ENCODE results near the gene AFF2. TPM values are rescaled to one million over a fixed set of nuclear protein-coding genes. Genes with fewer than 3 reads are reported as not detected.

AFF2 gene
- total and polyA plus RNA-seq, 2 experiments from 2014 or later: 0.31 to 0.54 TPM

DNA sequence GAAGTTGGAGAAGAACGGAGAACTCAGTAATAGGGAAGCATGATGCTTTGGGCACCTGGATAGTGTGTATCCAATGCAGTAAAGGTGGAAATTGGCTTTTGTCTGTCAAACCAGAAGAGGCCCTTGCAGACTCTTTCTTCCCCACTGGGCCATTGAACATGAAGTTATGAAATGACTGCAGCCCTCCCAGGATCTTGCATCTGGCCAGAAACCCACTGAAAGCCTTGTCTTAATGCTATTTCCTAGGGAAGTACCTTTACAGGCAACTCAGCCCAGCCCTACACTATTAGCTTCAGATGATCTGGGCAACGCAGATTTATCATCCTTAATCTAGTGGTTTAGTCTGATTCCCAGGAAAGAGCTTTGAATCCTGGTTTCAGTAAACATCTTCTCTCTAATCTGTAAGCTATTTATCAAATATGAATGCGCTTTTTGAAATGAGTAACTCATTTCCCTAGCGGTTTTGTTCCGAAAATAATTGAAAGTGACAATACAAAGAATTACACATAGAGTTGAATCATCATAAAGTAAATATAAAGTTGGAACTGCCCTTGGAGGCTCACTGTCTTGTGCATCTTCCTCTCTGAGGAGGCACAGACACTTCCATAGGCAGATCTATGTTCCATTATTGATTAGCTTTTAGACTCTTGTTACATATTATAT is 540.6 kb downstream of the AFF2 start:
- H3K27me3 ChIP-seq (replicated peaks; ENCODE audit: insufficient read depth): no peaks in the 10 kb centered on the region
- H4K20me1 ChIP-seq (ENCODE audit: insufficient read depth): no peaks in the 10 kb centered on the region
- in situ Hi-C loops (cut with MboI): no loop called here
- no peak overlapping the region for H3K9ac ChIP-seq
- WGBS, 2 experiments (ENCODE audit: low coverage in 1 of 2, low lambda C conversion rate in 2 of 2, missing lambda C conversion rate in 2 of 2): 32 to 34% methylated on average over 5 of the region's 5 CpGs
- H3K4me2 ChIP-seq (ENCODE audit: unreplicated experiment): no peak overlapping the region
- peak; percentile 26 for DNase-seq
- H3K4me1 ChIP-seq (ENCODE audit: insufficient read depth): no peaks in the 10 kb centered on the region
- no peaks in the 10 kb centered on the region for H3K9me2 ChIP-seq (ENCODE audit: insufficient read depth)
- H3F3A ChIP-seq (ENCODE audit: insufficient read depth): no peaks in the 10 kb centered on the region
- H3K9me3 ChIP-seq (ENCODE audit: low read depth): no peaks in the 10 kb centered on the region
- no peaks in the 10 kb centered on the region for H3K36me3 ChIP-seq (ENCODE audit: low read depth)
- H2AFZ ChIP-seq: no peak overlapping the region
- H3K79me2 ChIP-seq (ENCODE audit: insufficient read depth): no peaks in the 10 kb centered on the region
- TF ChIP-seq EZH2 (IDR thresholded peaks at IDR 0.05; ENCODE audit: insufficient read depth, poor library complexity, severe bottlenecking) (no peak), EZH2phosphoT487 (IDR thresholded peaks at IDR 0.05; ENCODE audit: insufficient read depth, low read depth) (no peak)
- no peak overlapping the region for H3K4me3 ChIP-seq
- H3K27ac ChIP-seq: no peak overlapping the region

DNA sequence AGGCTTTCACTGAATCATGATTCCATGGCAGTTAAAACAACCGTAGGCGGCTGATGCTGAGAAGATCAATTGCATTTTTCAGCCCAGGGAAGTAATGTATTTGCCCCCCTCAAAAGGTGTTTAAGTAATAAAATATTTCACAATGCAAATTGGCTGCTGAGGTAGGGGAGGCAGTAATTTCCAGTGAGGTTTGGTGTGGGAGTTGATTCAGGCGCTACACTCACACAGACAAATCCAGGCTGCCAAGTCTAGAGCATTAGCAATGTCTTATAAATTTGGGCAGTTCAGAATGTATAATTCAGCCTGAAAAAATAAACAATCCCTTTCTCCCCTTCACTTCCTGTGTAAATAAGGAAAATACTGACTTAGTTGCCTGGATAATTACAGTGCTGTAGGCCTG is 543.0 kb downstream of the AFF2 start:
- no peaks in the 10 kb centered on the region for H3K27me3 ChIP-seq (replicated peaks; ENCODE audit: insufficient read depth)
- no peaks in the 10 kb centered on the region for H3K79me2 ChIP-seq (ENCODE audit: insufficient read depth)
- TF ChIP-seq EZH2phosphoT487 (IDR thresholded peaks at IDR 0.05; ENCODE audit: insufficient read depth, low read depth) (no peak), EZH2 (IDR thresholded peaks at IDR 0.05; ENCODE audit: insufficient read depth, poor library complexity, severe bottlenecking) (no peak)
- no peaks in the 10 kb centered on the region for H3K9me2 ChIP-seq (ENCODE audit: insufficient read depth)
- no peak overlapping the region for H3K27ac ChIP-seq
- H3K9ac ChIP-seq: no peak overlapping the region
- H3K4me3 ChIP-seq: no peak overlapping the region
- WGBS, 2 experiments (ENCODE audit: low coverage in 1 of 2, low lambda C conversion rate in 2 of 2, missing lambda C conversion rate in 2 of 2): 61 to 74% methylated on average over 3 of the region's 3 CpGs
- H4K20me1 ChIP-seq (ENCODE audit: insufficient read depth): no peaks in the 10 kb centered on the region
- peak; percentile 5 for DNase-seq
- H3F3A ChIP-seq (ENCODE audit: insufficient read depth): no peaks in the 10 kb centered on the region
- H2AFZ ChIP-seq: no peak overlapping the region
- no peaks in the 10 kb centered on the region for H3K4me1 ChIP-seq (ENCODE audit: insufficient read depth)
- no peaks in the 10 kb centered on the region for H3K9me3 ChIP-seq (ENCODE audit: low read depth)
- H3K4me2 ChIP-seq (ENCODE audit: unreplicated experiment): no peak overlapping the region
- in situ Hi-C loops (cut with MboI): no loop called here
- no peaks in the 10 kb centered on the region for H3K36me3 ChIP-seq (ENCODE audit: low read depth)

DNA sequence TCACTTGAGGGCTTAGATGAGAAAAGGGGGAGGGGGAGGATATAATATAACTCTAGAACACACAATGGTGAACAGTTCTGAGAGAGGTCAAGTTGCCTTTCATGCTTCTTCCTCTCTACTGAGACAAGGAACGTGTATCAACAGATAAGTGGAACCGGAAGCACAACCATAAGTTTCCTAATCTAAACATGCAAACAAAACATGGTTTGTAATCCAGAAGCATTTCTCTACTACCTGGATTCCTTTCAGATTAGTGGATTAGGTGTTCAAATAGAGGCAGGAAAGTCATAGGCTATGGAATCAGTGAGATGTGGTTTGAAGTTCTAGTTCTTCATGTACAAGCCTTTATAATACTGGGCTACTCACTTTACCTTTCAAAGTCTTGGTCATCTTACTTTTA is 544.1 kb downstream of the AFF2 start:
- no peak overlapping the region for H3K4me2 ChIP-seq (ENCODE audit: unreplicated experiment)
- H2AFZ ChIP-seq: no peak overlapping the region
- no peaks in the 10 kb centered on the region for H3K79me2 ChIP-seq (ENCODE audit: insufficient read depth)
- H3K9me2 ChIP-seq (ENCODE audit: insufficient read depth): no peaks in the 10 kb centered on the region
- no peak for DNase-seq
- no peak for TF ChIP-seq EZH2phosphoT487 (IDR thresholded peaks at IDR 0.05; ENCODE audit: insufficient read depth, low read depth)
- TF ChIP-seq EZH2 (IDR thresholded peaks at IDR 0.05; ENCODE audit: insufficient read depth, poor library complexity, severe bottlenecking): no peak
- H3K4me1 ChIP-seq (ENCODE audit: insufficient read depth): no peaks in the 10 kb centered on the region
- H3K9me3 ChIP-seq (ENCODE audit: low read depth): no peaks in the 10 kb centered on the region
- H3F3A ChIP-seq (ENCODE audit: insufficient read depth): no peaks in the 10 kb centered on the region
- no peak overlapping the region for H3K9ac ChIP-seq
- no peaks in the 10 kb centered on the region for H3K27me3 ChIP-seq (replicated peaks; ENCODE audit: insufficient read depth)
- in situ Hi-C loops (cut with MboI): no loop called here
- no peaks in the 10 kb centered on the region for H3K36me3 ChIP-seq (ENCODE audit: low read depth)
- no peaks in the 10 kb centered on the region for H4K20me1 ChIP-seq (ENCODE audit: insufficient read depth)
- 17 to 24% methylated on average over 2 of the region's 2 CpGs for WGBS, 2 experiments (ENCODE audit: low coverage in 1 of 2, low lambda C conversion rate in 2 of 2, missing lambda C conversion rate in 2 of 2)
- no peak overlapping the region for H3K27ac ChIP-seq
- H3K4me3 ChIP-seq: no peak overlapping the region

DNA sequence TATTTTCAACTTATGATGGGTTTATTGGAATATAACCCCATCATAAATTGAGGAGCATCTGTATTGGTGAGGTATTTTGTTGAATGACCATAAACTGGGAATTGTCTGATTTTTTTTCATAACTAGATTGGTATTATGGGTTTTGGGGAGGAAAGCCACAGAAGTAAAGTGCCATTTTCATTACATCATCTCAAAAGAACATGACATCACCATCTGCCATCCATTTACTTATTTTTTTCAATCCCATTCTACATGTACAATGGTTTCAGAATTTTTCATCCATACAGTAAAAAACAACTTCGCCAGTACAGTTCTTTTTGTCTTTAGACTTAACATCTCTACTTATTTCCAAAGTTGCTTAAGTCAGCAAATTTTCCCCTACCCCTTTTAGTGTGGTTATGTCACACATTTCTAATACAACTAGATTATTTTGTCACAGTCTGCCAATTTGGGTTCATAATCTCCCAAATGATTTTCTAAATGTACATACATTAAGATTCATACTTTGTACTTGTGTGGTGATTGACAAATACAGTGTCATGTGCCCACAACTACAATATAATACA is 545.3 kb downstream of the AFF2 start:
- no peak for DNase-seq
- H2AFZ ChIP-seq: no peak overlapping the region
- no peak overlapping the region for H3K4me2 ChIP-seq (ENCODE audit: unreplicated experiment)
- H3K36me3 ChIP-seq (ENCODE audit: low read depth): no peaks in the 10 kb centered on the region
- no peaks in the 10 kb centered on the region for H3K4me1 ChIP-seq (ENCODE audit: insufficient read depth)
- 14 to 36% methylated on average over 1 of the region's 1 CpG for WGBS, 2 experiments (ENCODE audit: low coverage in 1 of 2, low lambda C conversion rate in 2 of 2, missing lambda C conversion rate in 2 of 2)
- no peaks in the 10 kb centered on the region for H3K9me3 ChIP-seq (ENCODE audit: low read depth)
- no peaks in the 10 kb centered on the region for H3K27me3 ChIP-seq (replicated peaks; ENCODE audit: insufficient read depth)
- in situ Hi-C loops (cut with MboI): no loop called here
- H3K9me2 ChIP-seq (ENCODE audit: insufficient read depth): no peaks in the 10 kb centered on the region
- no peaks in the 10 kb centered on the region for H4K20me1 ChIP-seq (ENCODE audit: insufficient read depth)
- no peak for TF ChIP-seq EZH2phosphoT487 (IDR thresholded peaks at IDR 0.05; ENCODE audit: insufficient read depth, low read depth)
- TF ChIP-seq EZH2 (IDR thresholded peaks at IDR 0.05; ENCODE audit: insufficient read depth, poor library complexity, severe bottlenecking): no peak
- H3K4me3 ChIP-seq: no peak overlapping the region
- H3F3A ChIP-seq (ENCODE audit: insufficient read depth): no peaks in the 10 kb centered on the region
- no peak overlapping the region for H3K9ac ChIP-seq
- H3K79me2 ChIP-seq (ENCODE audit: insufficient read depth): no peaks in the 10 kb centered on the region
- no peak overlapping the region for H3K27ac ChIP-seq

Small RNAs within 50 kb of the gene (small RNA-seq; reads per million reads assigned to genes)
- not detected for gene RN7SKP267 (ENCODE audit: low read depth, low replicate concordance)
